Measurements from ENCODE around the gene DET1. TPM values are rescaled to one million over a fixed set of nuclear protein-coding genes. Genes with fewer than 3 reads are reported as not detected.

Gene DET1
- total RNA-seq, 4 donors from 2014 or later, result 4.3 to 12.2 (median 6.7) TPM

- TF ChIP-seq, protein P1, sequence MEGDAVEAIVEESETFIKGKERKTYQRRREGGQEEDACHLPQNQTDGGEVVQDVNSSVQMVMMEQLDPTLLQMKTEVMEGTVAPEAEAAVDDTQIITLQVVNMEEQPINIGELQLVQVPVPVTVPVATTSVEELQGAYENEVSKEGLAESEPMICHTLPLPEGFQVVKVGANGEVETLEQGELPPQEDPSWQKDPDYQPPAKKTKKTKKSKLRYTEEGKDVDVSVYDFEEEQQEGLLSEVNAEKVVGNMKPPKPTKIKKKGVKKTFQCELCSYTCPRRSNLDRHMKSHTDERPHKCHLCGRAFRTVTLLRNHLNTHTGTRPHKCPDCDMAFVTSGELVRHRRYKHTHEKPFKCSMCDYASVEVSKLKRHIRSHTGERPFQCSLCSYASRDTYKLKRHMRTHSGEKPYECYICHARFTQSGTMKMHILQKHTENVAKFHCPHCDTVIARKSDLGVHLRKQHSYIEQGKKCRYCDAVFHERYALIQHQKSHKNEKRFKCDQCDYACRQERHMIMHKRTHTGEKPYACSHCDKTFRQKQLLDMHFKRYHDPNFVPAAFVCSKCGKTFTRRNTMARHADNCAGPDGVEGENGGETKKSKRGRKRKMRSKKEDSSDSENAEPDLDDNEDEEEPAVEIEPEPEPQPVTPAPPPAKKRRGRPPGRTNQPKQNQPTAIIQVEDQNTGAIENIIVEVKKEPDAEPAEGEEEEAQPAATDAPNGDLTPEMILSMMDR (IDR thresholded peaks at IDR 0.05), result no peak
- no peak for TF ChIP-seq POLR2AphosphoS5 (IDR thresholded peaks at IDR 0.05)
- TF ChIP-seq EP300 (IDR thresholded peaks at IDR 0.05), result no peak
- no peak for TF ChIP-seq POLR2A (IDR thresholded peaks at IDR 0.05)
- WGBS, result 76% methylated on average over 3 of the region's 3 CpGs
- Histone ChIP-seq H3K4me3 (no peak overlapping the region), H3K9me3 (no peaks in the 10 kb centered on the region), H3K27me3 (no peaks in the 10 kb centered on the region), H3K36me3 (no peaks in the 10 kb centered on the region), H3K4me1 (no peaks in the 10 kb centered on the region), H3K27ac (no peak overlapping the region)
- no peak for DNase-seq (ENCODE audit: low spot score in 2 of 2)
Observed at GRCh38 chr15:88579322-88579721, 32.8 kb upstream of the DET1 start.

GRCh38 chr15:88574655-88575054 lies 28.2 kb upstream of the DET1 start:
- H3K27ac ChIP-seq, result no peak overlapping the region
- DNase-seq (ENCODE audit: low spot score in 2 of 2), result no peak

GRCh38 chr15:88574077-88574476 lies 27.6 kb upstream of the DET1 start:
- Histone ChIP-seq H3K27me3 (peaks cover 12% of the 10 kb centered on the region), H3K27ac (no peak overlapping the region), H3K9me3 (no peaks in the 10 kb centered on the region), H3K4me1 (no peaks in the 10 kb centered on the region), H3K36me3 (no peaks in the 10 kb centered on the region), H3K4me3 (no peak overlapping the region)
- 64% methylated on average over 1 of the region's 1 CpG for WGBS
- DNase-seq (ENCODE audit: low spot score in 2 of 2), result no peak
- TF ChIP-seq POLR2A (IDR thresholded peaks at IDR 0.05) (no peak), EP300 (IDR thresholded peaks at IDR 0.05) (no peak), POLR2AphosphoS5 (IDR thresholded peaks at IDR 0.05) (no peak)
- TF ChIP-seq, protein P1 (IDR thresholded peaks at IDR 0.05), result no peak

More at GRCh38 chr15:88574655-88575054, 28.2 kb upstream of the DET1 start:
- Histone ChIP-seq H3K27me3 (peaks cover 12% of the 10 kb centered on the region), H3K4me1 (no peaks in the 10 kb centered on the region), H3K36me3 (no peaks in the 10 kb centered on the region), H3K9me3 (no peaks in the 10 kb centered on the region), H3K4me3 (no peak overlapping the region)
- TF ChIP-seq POLR2A (IDR thresholded peaks at IDR 0.05) (no peak), POLR2AphosphoS5 (IDR thresholded peaks at IDR 0.05) (no peak), EP300 (IDR thresholded peaks at IDR 0.05) (no peak)
- TF ChIP-seq, protein P1 (IDR thresholded peaks at IDR 0.05), result no peak
- 42% methylated on average over 7 of the region's 7 CpGs for WGBS

- Histone ChIP-seq H3K4me3 (no peak overlapping the region), H3K27me3 (peaks cover 12% of the 10 kb centered on the region), H3K9me3 (no peaks in the 10 kb centered on the region), H3K4me1 (no peaks in the 10 kb centered on the region), H3K36me3 (no peaks in the 10 kb centered on the region), H3K27ac (no peak overlapping the region)
- TF ChIP-seq, protein P1 (IDR thresholded peaks at IDR 0.05), result no peak
- TF ChIP-seq EP300 (IDR thresholded peaks at IDR 0.05) (no peak), POLR2AphosphoS5 (IDR thresholded peaks at IDR 0.05) (no peak), POLR2A (IDR thresholded peaks at IDR 0.05) (no peak)
- DNase-seq (ENCODE audit: low spot score in 2 of 2), result no peak
- WGBS, result 50% methylated on average over 5 of the region's 5 CpGs
Observed at GRCh38 chr15:88571852-88572259, 25.4 kb upstream of the DET1 start.

GRCh38 chr15:88571153-88571851 lies 24.8 kb upstream of the DET1 start:
- WGBS, result 73% methylated on average over 3 of the region's 7 CpGs
- Histone ChIP-seq H3K4me1 (no peaks in the 10 kb centered on the region), H3K27me3 (peaks cover 12% of the 10 kb centered on the region), H3K27ac (no peak overlapping the region), H3K4me3 (no peak overlapping the region), H3K36me3 (no peaks in the 10 kb centered on the region), H3K9me3 (no peaks in the 10 kb centered on the region)
- no peak for DNase-seq (ENCODE audit: low spot score in 2 of 2)
- TF ChIP-seq EP300 (IDR thresholded peaks at IDR 0.05) (no peak), POLR2A (IDR thresholded peaks at IDR 0.05) (no peak), POLR2AphosphoS5 (IDR thresholded peaks at IDR 0.05) (no peak)
- TF ChIP-seq, protein P1 (IDR thresholded peaks at IDR 0.05), result no peak

Measured in suprapubic skin (tissue), 4 donors.